H1 (cell line): ENCODE results near the gene TCEANC2. TPM values are rescaled to one million over a fixed set of nuclear protein-coding genes. Genes with fewer than 3 reads are reported as not detected.

ENCODE experiments used
- BCL11A ChIP-seq, 2 experiments: IDR thresholded peaks; one replicate each; pipeline ENCODE4 v1.6.1; 2011; ENCODE audit warnings: low read depth in 2 of 2, low read length in 2 of 2, mild to moderate bottlenecking in 2 of 2
- CHD2 ChIP-seq: IDR thresholded peaks from 2 replicates; pipeline ENCODE4 v1.6.1; 2012; ENCODE audit warnings: low read length, improper control_type of control experiment
- CREB1 ChIP-seq: IDR thresholded peaks from 2 replicates; pipeline ENCODE4 v1.6.1; 2012; ENCODE audit warnings: inconsistent platforms
- PHF8 ChIP-seq: fragments of 200-600 bp; sonication (generic); conservative IDR thresholded peaks from 2 replicates; pipeline ENCODE4 v1.7.1; 2012; ENCODE audit warnings: low read depth, mild to moderate bottlenecking, inconsistent platforms, low read length, moderate library complexity
- SAP30 ChIP-seq: fragments of 300-600 bp; sonication (generic); IDR thresholded peaks from 2 replicates; pipeline ENCODE4 v1.7.1; 2012; ENCODE audit warnings: low read length, moderate library complexity, mild to moderate bottlenecking, inconsistent platforms; ENCODE audit not compliant: insufficient read depth, insufficient replicate concordance
- SIX5 ChIP-seq: IDR thresholded peaks from 2 replicates; pipeline ENCODE4 v1.6.1; 2011; ENCODE audit warnings: mild to moderate bottlenecking, low read depth, low read length
- polyA plus RNA-seq, 7 experiments: library from polyadenylated mRNA; depleted of rRNA in 3 of 7; stranded (reverse) in 5 of 7; unstranded in 2 of 7; fragments of >200 nt in 5 of 7; fragments of 200-250 nt in 2 of 7; gene quantifications; 1 replicate in 5 of 7; 2 replicates in 1 of 7; 4 replicates in 1 of 7; pipeline versions ENCODE4 v1.2.1 to v1.2.3, GENCODE V29; 2011 to 2013; ENCODE audit warnings: missing spikeins in 2 of 7, mixed read lengths in 2 of 7
- total RNA-seq: library from RNA; stranded (reverse); fragmentation: NEBNext Ultra II Directional; extraction: Animal tissue kit (Norgen Biotek cat#: 25700); gene quantifications from 2 replicates; pipeline ENCODE4 v1.2.1, GENCODE V29; 2021
- TF ChIP-seq, protein P1 (sequence below): IDR thresholded peaks from 2 replicates; pipeline ENCODE4 v1.6.1; 2012; ENCODE audit warnings: inconsistent platforms

The TCEANC2 gene
- total and polyA plus RNA-seq, 2 of the 8 experiments (the other 6 are each of a cell fraction or from before 2014, with no cell fraction given) = 4.2 to 8.2 TPM

DNA sequence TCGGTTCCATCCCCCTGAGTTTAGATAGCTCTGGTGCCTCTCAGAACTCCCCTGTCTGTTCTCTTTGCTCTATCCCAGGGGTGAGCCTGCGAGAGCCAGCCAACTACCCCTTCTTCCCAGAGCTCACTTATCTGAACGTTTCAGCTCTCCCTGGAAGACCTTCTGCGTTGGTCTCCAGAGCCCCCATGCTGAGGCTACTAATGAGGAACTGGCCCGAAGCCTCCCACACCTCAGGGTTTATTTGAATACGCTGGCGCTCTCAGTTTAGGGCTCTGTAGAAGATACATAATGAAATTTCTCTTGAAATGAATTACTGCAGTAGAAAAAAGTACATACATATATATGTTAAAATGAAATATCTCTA is 43.5 kb downstream of the TCEANC2 start (continued):
- TF ChIP-seq CHD2 (no peak), SIX5 (no peak), CREB1 (no peak), PHF8 (no peak), BCL11A (IDR thresholded peaks at IDR 0.05; ENCODE audit: low read depth in 2 of 2, low read length in 2 of 2) (no peak), SAP30 (no peak)
- TF ChIP-seq, protein P1, sequence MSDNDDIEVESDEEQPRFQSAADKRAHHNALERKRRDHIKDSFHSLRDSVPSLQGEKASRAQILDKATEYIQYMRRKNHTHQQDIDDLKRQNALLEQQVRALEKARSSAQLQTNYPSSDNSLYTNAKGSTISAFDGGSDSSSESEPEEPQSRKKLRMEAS = no peak
